Fibroblast of mammary gland (primary cell): ENCODE results near the gene PAEP.

Source experiments
- DNase-seq: peaks from one replicate; pipeline ENCODE4 v3.0.0-alpha.2; 2010; ENCODE audit warnings: low read depth
- H3K4me3 ChIP-seq: 2 replicates; pipeline ENCODE4 v1.5.1; 2011; ENCODE audit warnings: low read depth, mild to moderate bottlenecking, low read length, moderate library complexity; ENCODE audit not compliant: control insufficient read depth
- TF ChIP-seq, protein P1 (sequence below): conservative IDR thresholded peaks from 2 replicates; pipeline ENCODE4 v1.5.1; 2011; ENCODE audit warnings: low read depth, low read length, inconsistent platforms; ENCODE audit not compliant: control insufficient read depth, insufficient read depth

PAEP gene

DNA sequence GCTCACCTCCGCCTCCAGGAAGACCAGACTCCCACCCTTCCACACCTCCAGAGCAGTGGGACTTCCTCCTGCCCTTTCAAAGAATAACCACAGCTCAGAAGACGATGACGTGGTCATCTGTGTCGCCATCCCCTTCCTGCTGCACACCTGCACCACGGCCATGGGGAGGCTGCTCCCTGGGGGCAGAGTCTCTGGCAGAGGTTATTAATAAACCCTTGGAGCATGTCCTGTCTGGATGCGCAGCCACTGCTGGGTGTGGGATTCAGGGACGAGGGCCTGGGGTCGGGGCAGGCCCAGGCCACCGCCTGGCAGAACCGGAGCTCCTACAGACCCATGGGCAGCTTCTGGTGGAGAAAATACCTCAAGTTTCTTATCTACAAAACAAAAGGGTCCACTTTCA, 5.0 kb downstream of the PAEP start:
- no peak overlapping the region for H3K4me3 ChIP-seq
- DNase-seq, result no peak
- TF ChIP-seq, protein P1, sequence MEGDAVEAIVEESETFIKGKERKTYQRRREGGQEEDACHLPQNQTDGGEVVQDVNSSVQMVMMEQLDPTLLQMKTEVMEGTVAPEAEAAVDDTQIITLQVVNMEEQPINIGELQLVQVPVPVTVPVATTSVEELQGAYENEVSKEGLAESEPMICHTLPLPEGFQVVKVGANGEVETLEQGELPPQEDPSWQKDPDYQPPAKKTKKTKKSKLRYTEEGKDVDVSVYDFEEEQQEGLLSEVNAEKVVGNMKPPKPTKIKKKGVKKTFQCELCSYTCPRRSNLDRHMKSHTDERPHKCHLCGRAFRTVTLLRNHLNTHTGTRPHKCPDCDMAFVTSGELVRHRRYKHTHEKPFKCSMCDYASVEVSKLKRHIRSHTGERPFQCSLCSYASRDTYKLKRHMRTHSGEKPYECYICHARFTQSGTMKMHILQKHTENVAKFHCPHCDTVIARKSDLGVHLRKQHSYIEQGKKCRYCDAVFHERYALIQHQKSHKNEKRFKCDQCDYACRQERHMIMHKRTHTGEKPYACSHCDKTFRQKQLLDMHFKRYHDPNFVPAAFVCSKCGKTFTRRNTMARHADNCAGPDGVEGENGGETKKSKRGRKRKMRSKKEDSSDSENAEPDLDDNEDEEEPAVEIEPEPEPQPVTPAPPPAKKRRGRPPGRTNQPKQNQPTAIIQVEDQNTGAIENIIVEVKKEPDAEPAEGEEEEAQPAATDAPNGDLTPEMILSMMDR, result no peak

DNA sequence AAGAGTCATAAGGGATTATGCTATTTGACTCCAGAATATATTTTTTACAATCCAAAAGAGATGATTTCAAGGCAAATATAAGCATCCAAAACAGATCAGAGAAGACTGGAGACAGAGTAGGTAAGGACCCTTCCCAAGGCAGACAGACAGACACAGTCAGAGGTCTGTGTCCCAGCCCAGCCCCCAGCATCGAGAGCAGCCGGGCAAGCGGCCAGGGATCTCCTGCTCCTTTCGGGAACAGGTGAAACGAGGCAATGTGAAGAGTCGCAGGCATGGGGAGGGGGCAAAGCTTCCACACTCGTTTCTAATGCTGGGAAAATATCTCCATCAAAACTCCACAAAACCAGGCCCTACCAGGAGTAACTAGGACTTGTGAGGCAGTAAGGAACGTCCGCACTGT, 5.8 kb downstream of the PAEP start:
- no peak overlapping the region for H3K4me3 ChIP-seq
- no peak for DNase-seq
- TF ChIP-seq, protein P1, result no peak

DNA sequence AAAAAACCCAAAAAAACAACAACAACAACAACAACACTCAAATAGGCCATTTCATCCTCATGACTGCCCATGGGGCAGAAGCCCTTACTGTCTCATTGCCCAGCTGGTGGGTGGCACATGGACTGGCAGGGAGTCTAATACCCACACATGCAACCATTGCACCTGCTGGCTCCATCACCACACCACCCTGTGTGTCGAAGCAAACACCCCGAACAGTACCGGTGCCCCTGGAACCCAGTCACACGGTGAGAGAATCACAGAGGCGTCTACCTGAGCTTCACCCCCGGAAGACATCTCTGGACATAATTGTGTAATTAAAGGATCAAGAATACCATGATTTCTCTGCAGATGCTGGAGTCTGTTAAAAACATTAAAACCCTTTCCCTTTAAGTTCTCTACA, 6.5 kb downstream of the PAEP start:
- TF ChIP-seq, protein P1, result no peak
- DNase-seq, result no peak
- H3K4me3 ChIP-seq, result no peak overlapping the region

DNA sequence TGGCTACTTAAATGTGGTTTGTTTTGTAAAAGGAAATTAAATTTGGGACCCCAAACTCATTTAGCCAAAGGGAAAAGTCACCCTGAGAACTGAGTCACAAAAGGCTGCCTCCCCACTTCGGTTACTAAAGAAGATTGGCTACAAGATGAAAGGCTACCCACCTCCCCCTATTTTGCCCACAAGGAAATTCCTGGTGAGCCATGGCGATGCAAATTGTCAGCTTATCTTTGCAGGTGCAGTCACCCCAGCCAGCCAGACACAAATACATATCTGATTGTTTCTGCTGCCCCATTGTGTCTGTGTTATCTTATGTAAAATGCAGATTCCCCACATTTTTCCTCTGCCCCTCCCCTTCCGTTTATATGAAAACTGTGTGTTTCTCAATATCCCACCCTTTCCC, 8.9 kb downstream of the PAEP start:
- no peak for DNase-seq
- H3K4me3 ChIP-seq, result no peak overlapping the region
- TF ChIP-seq, protein P1, result no peak

DNA sequence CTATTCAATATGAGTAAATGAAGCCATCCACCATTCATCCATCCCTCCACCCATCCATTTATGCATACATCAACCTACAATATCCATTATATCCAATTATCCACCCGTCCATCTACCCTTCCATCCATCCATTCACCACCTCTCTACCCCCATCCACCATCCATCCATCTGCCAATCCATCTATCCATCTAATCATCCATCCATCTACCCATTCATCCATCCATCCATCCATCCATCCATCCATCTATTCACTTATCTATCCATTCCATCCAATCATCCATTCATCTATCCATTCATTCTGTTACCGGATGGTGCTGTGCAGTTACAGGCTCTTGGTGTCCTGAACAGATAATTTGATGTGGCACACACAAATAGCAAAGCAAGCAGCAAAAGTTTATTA, 10.7 kb downstream of the PAEP start:
- DNase-seq, result no peak
- TF ChIP-seq, protein P1, result no peak
- H3K4me3 ChIP-seq, result no peak overlapping the region

DNA sequence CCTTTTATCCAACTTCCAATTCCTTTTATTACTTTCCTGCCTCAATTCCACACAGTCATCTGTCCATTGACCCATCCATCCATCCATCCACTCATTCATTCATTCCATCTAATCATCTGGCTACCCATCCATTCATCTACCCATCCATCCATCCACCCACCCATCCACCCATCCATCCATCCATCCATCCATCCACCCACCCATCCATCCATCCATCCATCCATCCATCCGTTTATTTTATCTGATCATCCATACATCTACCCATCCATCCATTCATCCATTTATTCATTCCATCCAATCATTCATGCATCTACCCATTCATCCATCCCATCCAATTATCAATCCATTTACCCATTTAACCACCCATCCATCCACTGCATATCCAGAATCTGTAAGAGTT, 11.6 kb downstream of the PAEP start:
- H3K4me3 ChIP-seq, result no peak overlapping the region
- TF ChIP-seq, protein P1, result no peak
- DNase-seq, result no peak

DNA sequence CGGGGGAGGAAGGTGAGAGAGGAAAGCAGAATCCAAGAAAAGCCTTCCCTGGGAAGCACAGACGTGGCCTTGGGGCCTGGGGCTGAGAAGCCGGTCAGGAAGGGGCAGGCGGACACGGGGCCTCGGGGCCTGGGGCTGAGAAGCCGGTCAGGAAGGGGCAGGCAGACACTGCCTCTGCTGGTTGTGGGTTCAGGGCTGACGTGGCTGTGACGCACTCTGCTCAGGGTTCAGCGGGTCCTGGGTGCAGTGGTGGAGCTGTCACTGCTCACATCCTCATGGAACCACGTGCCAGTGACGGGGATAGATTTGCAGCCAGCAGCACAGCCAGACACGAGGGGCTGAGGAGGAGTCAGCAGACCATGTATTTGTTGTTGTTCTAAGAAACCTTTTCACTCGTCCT, 12.8 kb downstream of the PAEP start:
- TF ChIP-seq, protein P1, result no peak
- H3K4me3 ChIP-seq, result no peak overlapping the region
- DNase-seq, result no peak
